Measurements from ENCODE around the gene SVOP.

- no peak for TF ChIP-seq EZH2 (IDR thresholded peaks at IDR 0.05; ENCODE audit: insufficient read depth, low read length)
- TF ChIP-seq, protein P1, sequence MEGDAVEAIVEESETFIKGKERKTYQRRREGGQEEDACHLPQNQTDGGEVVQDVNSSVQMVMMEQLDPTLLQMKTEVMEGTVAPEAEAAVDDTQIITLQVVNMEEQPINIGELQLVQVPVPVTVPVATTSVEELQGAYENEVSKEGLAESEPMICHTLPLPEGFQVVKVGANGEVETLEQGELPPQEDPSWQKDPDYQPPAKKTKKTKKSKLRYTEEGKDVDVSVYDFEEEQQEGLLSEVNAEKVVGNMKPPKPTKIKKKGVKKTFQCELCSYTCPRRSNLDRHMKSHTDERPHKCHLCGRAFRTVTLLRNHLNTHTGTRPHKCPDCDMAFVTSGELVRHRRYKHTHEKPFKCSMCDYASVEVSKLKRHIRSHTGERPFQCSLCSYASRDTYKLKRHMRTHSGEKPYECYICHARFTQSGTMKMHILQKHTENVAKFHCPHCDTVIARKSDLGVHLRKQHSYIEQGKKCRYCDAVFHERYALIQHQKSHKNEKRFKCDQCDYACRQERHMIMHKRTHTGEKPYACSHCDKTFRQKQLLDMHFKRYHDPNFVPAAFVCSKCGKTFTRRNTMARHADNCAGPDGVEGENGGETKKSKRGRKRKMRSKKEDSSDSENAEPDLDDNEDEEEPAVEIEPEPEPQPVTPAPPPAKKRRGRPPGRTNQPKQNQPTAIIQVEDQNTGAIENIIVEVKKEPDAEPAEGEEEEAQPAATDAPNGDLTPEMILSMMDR (IDR thresholded peaks at IDR 0.05; ENCODE audit: insufficient read depth, low read depth, low read length): no peak
Observed at GRCh38 chr12:108905725-108906124, 115.1 kb downstream of the SVOP start.

Measured in astrocyte (in vitro differentiated cells and primary cell).